Esophagus muscularis mucosa (tissue), 4 donors: Measurements from ENCODE around the gene HAGHL. TPM values are rescaled to one million over a fixed set of nuclear protein-coding genes. Genes with fewer than 3 reads are reported as not detected.
A peak's percentile ranks its signal among the peaks of the same experiment; 100 is the strongest.

ENCODE experiments used
- DNase-seq: peaks from one replicate; pipeline ENCODE4 v3.0.0-alpha.2; 2017; ENCODE audit errors: extremely low spot score
- H3K27ac ChIP-seq, 4 donors: fragments of 200-600 bp; sonication (generic); replicated peaks in 1 of 4; 1 replicate in 3 of 4; 2 replicates in 1 of 4; pipeline ENCODE4 v1.5.1; 2016 to 2019; ENCODE audit warnings: mild to moderate bottlenecking in 1 of 4
- H3K27me3 ChIP-seq, 4 donors: fragments of 200-600 bp; sonication (generic); one replicate each; pipeline versions ENCODE4 v1.5.1 to v1.6.0; 2016 to 2019
- H3K36me3 ChIP-seq, 4 donors: fragments of 200-600 bp; sonication (generic); one replicate each; pipeline ENCODE4 v1.5.1; 2016 to 2019
- H3K4me1 ChIP-seq, 4 donors: fragments of 200-600 bp; sonication (generic); one replicate each; pipeline ENCODE4 v1.5.1; 2016 to 2019
- H3K4me3 ChIP-seq, 4 donors: fragments of 200-600 bp; sonication (generic); 1 replicate in 2 of 4; 2 replicates in 2 of 4; pipeline ENCODE4 v1.5.1; 2016 to 2019; ENCODE audit warnings: mild to moderate bottlenecking in 4 of 4, moderate library complexity in 1 of 4
- H3K9me3 ChIP-seq, 4 donors: fragments of 200-600 bp; sonication (generic); 1 replicate in 3 of 4; 2 replicates in 1 of 4; pipeline ENCODE4 v1.5.1; 2016 to 2019
- EP300 ChIP-seq: sonication (generic); formaldehyde crosslinking; IDR thresholded peaks from one replicate; pipeline ENCODE4 v1.6.1; 2017; ENCODE audit warnings: antibody characterized with exemption
- POLR2A ChIP-seq: fragments of 450-650 bp; IDR thresholded peaks from one replicate; pipeline ENCODE4 v1.6.1; 2017; ENCODE audit warnings: antibody characterized with exemption, moderate library complexity, mild to moderate bottlenecking, low read depth
- POLR2AphosphoS5 ChIP-seq, 2 donors: sonication (generic); formaldehyde crosslinking; IDR thresholded peaks; one replicate each; pipeline ENCODE4 v1.6.1; 2017; ENCODE audit warnings: antibody characterized with exemption in 2 of 2
- WGBS: methylation state at CpG from one replicate; pipeline ENCODE4 v1.1.5; 2018; 5-methylcytosine and 5-hydroxymethylcytosine counted together
- intact Hi-C: fragments of 100-400 bp; cut with DNase I; formaldehyde crosslinking; loops from one replicate; pipeline ENCODE4 v1.15.1; 2023
- total RNA-seq, 4 donors: library from RNA; depleted of rRNA; stranded (reverse); fragments of >200 nt; gene quantifications; one replicate each; pipeline versions ENCODE4 v1.1.0 to v1.2.1, GENCODE V29; 2016
- TF ChIP-seq, protein P1 (sequence below), 3 experiments: fragments of 200-600 bp in 2 of 3; fragments of 450-650 bp in 1 of 3; sonication (generic) in 2 of 3; IDR thresholded peaks; one replicate each; pipeline ENCODE4 v1.5.1; 2017 to 2019; ENCODE audit warnings: antibody characterized with exemption in 3 of 3, mild to moderate bottlenecking in 2 of 3, moderate library complexity in 1 of 3

HAGHL gene
- total RNA-seq, 4 donors from 2014 or later, result 1.7 to 5.6 (median 4.5) TPM

- Histone ChIP-seq H3K27me3 (peaks cover 0 to 7% (median 0%) of the 10 kb centered on the region in 4 donors), H3K4me1 (peaks cover 43 to 78% (median 66%) of the 10 kb centered on the region in 4 donors), H3K27ac (no peak overlapping the region), H3K36me3 (peaks cover 0 to 10% (median 8%) of the 10 kb centered on the region in 4 donors), H3K9me3 (no peaks in the 10 kb centered on the region), H3K4me3 (no peak overlapping the region)
- 88% methylated on average over 8 of the region's 9 CpGs for WGBS
- no peak for TF ChIP-seq POLR2A
- TF ChIP-seq POLR2AphosphoS5 (IDR thresholded peaks at IDR 0.05), result no peak
- no peak for TF ChIP-seq EP300
- TF ChIP-seq, protein P1, sequence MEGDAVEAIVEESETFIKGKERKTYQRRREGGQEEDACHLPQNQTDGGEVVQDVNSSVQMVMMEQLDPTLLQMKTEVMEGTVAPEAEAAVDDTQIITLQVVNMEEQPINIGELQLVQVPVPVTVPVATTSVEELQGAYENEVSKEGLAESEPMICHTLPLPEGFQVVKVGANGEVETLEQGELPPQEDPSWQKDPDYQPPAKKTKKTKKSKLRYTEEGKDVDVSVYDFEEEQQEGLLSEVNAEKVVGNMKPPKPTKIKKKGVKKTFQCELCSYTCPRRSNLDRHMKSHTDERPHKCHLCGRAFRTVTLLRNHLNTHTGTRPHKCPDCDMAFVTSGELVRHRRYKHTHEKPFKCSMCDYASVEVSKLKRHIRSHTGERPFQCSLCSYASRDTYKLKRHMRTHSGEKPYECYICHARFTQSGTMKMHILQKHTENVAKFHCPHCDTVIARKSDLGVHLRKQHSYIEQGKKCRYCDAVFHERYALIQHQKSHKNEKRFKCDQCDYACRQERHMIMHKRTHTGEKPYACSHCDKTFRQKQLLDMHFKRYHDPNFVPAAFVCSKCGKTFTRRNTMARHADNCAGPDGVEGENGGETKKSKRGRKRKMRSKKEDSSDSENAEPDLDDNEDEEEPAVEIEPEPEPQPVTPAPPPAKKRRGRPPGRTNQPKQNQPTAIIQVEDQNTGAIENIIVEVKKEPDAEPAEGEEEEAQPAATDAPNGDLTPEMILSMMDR (IDR thresholded peaks at IDR 0.05), result no peak
- intact Hi-C loops, result no loop called here
- no peak for DNase-seq
Observed at GRCh38 chr16:718389-718788, 8.5 kb upstream of the HAGHL start.

DNA sequence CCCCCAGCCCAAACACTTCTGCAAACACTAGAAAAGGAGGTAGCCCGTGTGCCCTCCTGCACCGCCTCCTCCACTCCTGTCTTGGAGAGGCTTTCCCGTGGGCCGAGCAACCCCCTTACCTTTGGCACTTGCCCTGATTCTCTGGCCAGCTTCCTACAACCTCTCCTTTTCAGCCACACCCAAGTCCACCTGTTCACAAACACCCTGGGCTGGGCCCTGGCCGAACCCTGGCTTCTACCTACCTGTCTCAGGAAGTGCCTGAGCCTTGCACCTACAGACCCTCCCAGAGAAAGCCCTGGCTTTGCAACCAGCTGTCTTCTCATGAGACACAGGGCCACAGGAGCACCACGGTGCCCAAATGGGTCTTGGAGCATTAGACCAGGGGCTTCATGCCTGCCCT, 8.0 kb upstream of the HAGHL start:
- H3K9me3 ChIP-seq, result no peaks in the 10 kb centered on the region
- no peak for DNase-seq
- no peak overlapping the region for H3K4me3 ChIP-seq
- H3K36me3 ChIP-seq, result peaks cover 0 to 10% (median 8%) of the 10 kb centered on the region in 4 donors
- peaks cover 43 to 77% (median 65%) of the 10 kb centered on the region in 4 donors for H3K4me1 ChIP-seq
- TF ChIP-seq EP300 (no peak), POLR2A (no peak), POLR2AphosphoS5 (IDR thresholded peaks at IDR 0.05) (no peak)
- TF ChIP-seq, protein P1 (IDR thresholded peaks at IDR 0.05), result no peak
- no peak overlapping the region for H3K27ac ChIP-seq
- peaks cover 0 to 4% (median 0%) of the 10 kb centered on the region in 4 donors for H3K27me3 ChIP-seq
- WGBS, result 87% methylated on average over 5 of the region's 6 CpGs
- intact Hi-C loops, result no loop called here

DNA sequence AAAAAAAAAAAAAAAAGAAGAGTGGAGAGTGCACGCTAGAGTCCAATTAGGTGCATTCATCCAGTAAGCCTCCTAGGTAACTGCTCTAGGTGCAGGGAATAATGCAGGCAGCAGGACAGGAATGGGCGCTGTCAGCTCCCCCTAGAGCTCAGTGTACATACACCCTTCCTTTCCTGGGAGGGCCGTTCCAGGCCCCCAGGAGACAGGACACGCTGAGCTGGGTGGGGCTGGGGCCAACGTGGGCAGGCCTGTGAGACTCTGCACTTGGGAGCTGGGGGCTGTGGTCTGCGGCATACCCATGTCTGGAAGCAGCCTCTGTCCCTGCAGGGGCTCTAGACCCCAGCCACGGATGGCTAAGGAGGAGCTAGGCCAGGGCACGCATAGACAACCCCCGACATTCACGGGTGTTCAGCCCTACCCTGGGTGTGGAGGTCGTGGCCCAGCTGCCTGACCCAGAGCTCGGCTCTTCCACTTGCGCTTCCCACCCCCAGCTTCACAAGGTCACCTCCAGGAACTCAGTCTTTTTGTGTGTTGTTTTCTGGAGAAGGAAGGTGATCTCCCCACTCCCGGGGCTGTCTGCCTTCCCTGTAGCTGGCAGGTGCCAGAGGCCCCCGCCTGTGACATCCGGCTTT, 7.0 kb upstream of the HAGHL start:
- Histone ChIP-seq H3K4me3 (peak overlapping the region; percentile 67 to 98 (median 75)), H3K27me3 (peaks cover 0 to 9% (median 0%) of the 10 kb centered on the region in 4 donors), H3K27ac (peak overlapping the region; percentile 81 to 94 (median 91)), H3K4me1 (peaks cover 37 to 68% (median 56%) of the 10 kb centered on the region in 4 donors), H3K36me3 (peaks cover 0 to 10% (median 8%) of the 10 kb centered on the region in 4 donors), H3K9me3 (no peaks in the 10 kb centered on the region)
- TF ChIP-seq POLR2A, result no peak
- no peak for TF ChIP-seq EP300
- TF ChIP-seq, protein P1 (IDR thresholded peaks at IDR 0.05), result no peak
- no peak for TF ChIP-seq POLR2AphosphoS5 (IDR thresholded peaks at IDR 0.05)
- 10% methylated on average over 13 of the region's 16 CpGs for WGBS
- no peak for DNase-seq
- intact Hi-C loops, result no loop called here

- Histone ChIP-seq H3K27ac (peak overlapping the region; percentile 81 to 94 (median 91)), H3K4me3 (peak overlapping the region; percentile 67 to 98 (median 75)), H3K9me3 (no peaks in the 10 kb centered on the region), H3K4me1 (peaks cover 37 to 65% (median 53%) of the 10 kb centered on the region in 4 donors), H3K36me3 (peaks cover 0 to 10% (median 8%) of the 10 kb centered on the region in 4 donors), H3K27me3 (peaks cover 0 to 15% (median 0%) of the 10 kb centered on the region in 4 donors)
- intact Hi-C loops, result no loop called here
- WGBS, result 0% methylated on average over 24 of the region's 38 CpGs
- TF ChIP-seq, protein P1 (IDR thresholded peaks at IDR 0.05), result no peak
- TF ChIP-seq POLR2AphosphoS5 (IDR thresholded peaks at IDR 0.05), result no peak
- DNase-seq, result no peak
Observed at GRCh38 chr16:720447-720989, 6.4 kb upstream of the HAGHL start.
